ENCODE measurements around the gene FPR2.
"Not testable (repeated sequence)": the region's sequence is repeated elsewhere in the genome, so short reads cannot be mapped to it uniquely, and the experiment has no call there.

The FPR2 gene

GRCh38 chr19:51760697-51761356, at the start of gene FPR2:
TSS of gene FPR2 (plus strand) at chr19:51761180. CDS start at chr19:51768659, 7,479 bp downstream.
- no peak for DNase-seq

GRCh38 chr19:51711702-51712101, 49.3 kb upstream of the FPR2 start:
- no peak for DNase-seq

- DNase-seq = no peak
Observed at GRCh38 chr19:51712461-51713081, 48.4 kb upstream of the FPR2 start.

GRCh38 chr19:51713319-51714285, 47.4 kb upstream of the FPR2 start:
- DNase-seq = no peak

- DNase-seq = no peak
Observed at GRCh38 chr19:51714848-51715247, 46.1 kb upstream of the FPR2 start.

GRCh38 chr19:51715850-51716249, 45.1 kb upstream of the FPR2 start:
- no peak for DNase-seq

GRCh38 chr19:51716925-51717324, 44.1 kb upstream of the FPR2 start:
- no peak for DNase-seq

- DNase-seq = no peak
Observed at GRCh38 chr19:51719251-51719988, 41.6 kb upstream of the FPR2 start.

GRCh38 chr19:51721905-51722304, 39.1 kb upstream of the FPR2 start:
- no peak for DNase-seq

- DNase-seq = no peak
Observed at GRCh38 chr19:51722492-51722891, 38.5 kb upstream of the FPR2 start.

GRCh38 chr19:51724543-51724942, 36.4 kb upstream of the FPR2 start:
- DNase-seq = no peak

- no peak for DNase-seq
Observed at GRCh38 chr19:51726049-51726448, 34.9 kb upstream of the FPR2 start.

- DNase-seq = no peak
Observed at GRCh38 chr19:51727349-51727880, 33.6 kb upstream of the FPR2 start.

- no peak for DNase-seq
Observed at GRCh38 chr19:51729781-51730180, 31.2 kb upstream of the FPR2 start.

GRCh38 chr19:51733742-51734522, 27.0 kb upstream of the FPR2 start:
- DNase-seq = no peak

- DNase-seq = peak; percentile 23
Observed at GRCh38 chr19:51735759-51736449, 25.1 kb upstream of the FPR2 start.

- no peak for DNase-seq
Observed at GRCh38 chr19:51737389-51737788, 23.6 kb upstream of the FPR2 start.

GRCh38 chr19:51737924-51738323, 23.1 kb upstream of the FPR2 start:
- DNase-seq = no peak

GRCh38 chr19:51738523-51738922, 22.5 kb upstream of the FPR2 start:
- DNase-seq = not testable (repeated sequence)

- no peak for DNase-seq
Observed at GRCh38 chr19:51739466-51740213, 21.3 kb upstream of the FPR2 start.

All from CD4-positive, alpha-beta T cell treated with Interleukin-17A for 1 hour (primary cell).